SK-N-SH treated with all-trans-retinoic acid at 6 μM for 48 hours (cell line): Measurements from ENCODE around the gene PKDCC.
"Not testable (repeated sequence)": the region's sequence is repeated elsewhere in the genome, so short reads cannot be mapped to it uniquely, and the experiment has no call there.

Experiments used
- ATAC-seq: fragments of 200-7000 bp; cut with Tn5 transposase; 3 replicates; pipeline ENCODE4 v1.9.1; 2020; ENCODE audit warnings: mild to moderate bottlenecking, moderate library complexity
- BACH2 ChIP-seq: fragments of 250-450 bp; sonication (Bioruptor Pico); IDR thresholded peaks from 2 replicates; pipeline ENCODE4 v1.9.0; 2021; ENCODE audit warnings: mild to moderate bottlenecking, borderline replicate concordance
- CREB5 ChIP-seq: fragments of 250-450 bp; sonication (Bioruptor Pico); IDR thresholded peaks from 2 replicates; pipeline ENCODE4 v1.5.1; 2020; ENCODE audit warnings: low read depth, mild to moderate bottlenecking, moderate library complexity
- CSRNP3 ChIP-seq: fragments of 250-450 bp; sonication (Bioruptor Pico); IDR thresholded peaks from 2 replicates; pipeline ENCODE4 v1.5.1; 2021; ENCODE audit warnings: mild to moderate bottlenecking, moderate library complexity
- OSR1 ChIP-seq: fragments of 250-450 bp; sonication (Bioruptor Pico); IDR thresholded peaks from 2 replicates; pipeline ENCODE4 v1.8.0; 2022; ENCODE audit warnings: moderate library complexity, mild to moderate bottlenecking, inconsistent platforms
- PATZ1 ChIP-seq: fragments of 250-450 bp; sonication (Bioruptor Pico); IDR thresholded peaks from 2 replicates; pipeline ENCODE4 v1.8.0; 2020; ENCODE audit warnings: mild to moderate bottlenecking, moderate library complexity, borderline replicate concordance
- POU6F1 ChIP-seq: fragments of 250-450 bp; sonication (Bioruptor Pico); IDR thresholded peaks from 2 replicates; pipeline ENCODE4 v1.8.0; 2021; ENCODE audit warnings: low read depth, mild to moderate bottlenecking, moderate library complexity, borderline replicate concordance
- PPARA ChIP-seq: fragments of 250-450 bp; sonication (Bioruptor Pico); IDR thresholded peaks from 2 replicates; pipeline ENCODE4 v1.5.0; 2020; ENCODE audit warnings: mild to moderate bottlenecking, borderline replicate concordance
- SNAI2 ChIP-seq: fragments of 250-450 bp; sonication (Bioruptor Pico); IDR thresholded peaks from 2 replicates; pipeline ENCODE4 v1.5.0; 2020; ENCODE audit warnings: mild to moderate bottlenecking, moderate library complexity
- TSHZ2 ChIP-seq: fragments of 250-450 bp; sonication (Bioruptor Pico); IDR thresholded peaks from 2 replicates; pipeline ENCODE4 v1.5.0; 2020; ENCODE audit warnings: mild to moderate bottlenecking, moderate library complexity
- ZC3H10 ChIP-seq: fragments of 250-450 bp; sonication (Bioruptor Pico); IDR thresholded peaks from 2 replicates; pipeline ENCODE4 v1.5.1; 2021; ENCODE audit warnings: mild to moderate bottlenecking, moderate library complexity
- ZFP3 ChIP-seq: fragments of 250-450 bp; sonication (Bioruptor Pico); IDR thresholded peaks from 2 replicates; pipeline ENCODE4 v1.5.0; 2020; ENCODE audit warnings: mild to moderate bottlenecking, moderate library complexity
- ZFP30 ChIP-seq: fragments of 450-650 bp; formaldehyde crosslinking; IDR thresholded peaks from 2 replicates; pipeline ENCODE4 v1.5.0; 2022; ENCODE audit warnings: mild to moderate bottlenecking, moderate library complexity
- ZNF70 ChIP-seq: fragments of 450-650 bp; formaldehyde crosslinking; IDR thresholded peaks from 2 replicates; pipeline ENCODE4 v1.5.0; 2020; ENCODE audit warnings: mild to moderate bottlenecking, moderate library complexity

PKDCC gene

GRCh38 chr2:42032745-42033144 lies 15.1 kb upstream of the PKDCC start (continued):
- TF ChIP-seq POU6F1 (no peak), PATZ1 (CRISPR knock-in tag) (no peak), BACH2 (CRISPR knock-in tag) (no peak), SNAI2 (CRISPR knock-in tag) (no peak), OSR1 (no peak)

- not testable (repeated sequence) for ATAC-seq
Observed at GRCh38 chr2:42034096-42034495, 13.7 kb upstream of the PKDCC start.

GRCh38 chr2:42035241-42035640 lies 12.6 kb upstream of the PKDCC start:
- peak; percentile 77 for ATAC-seq
- TF ChIP-seq PATZ1 (CRISPR knock-in tag) (no peak), SNAI2 (CRISPR knock-in tag) (no peak), ZFP30 (CRISPR knock-in tag) (no peak), BACH2 (CRISPR knock-in tag) (no peak), ZC3H10 (CRISPR knock-in tag) (no peak), CSRNP3 (CRISPR knock-in tag) (no peak)

- no peak for ATAC-seq
- TF ChIP-seq CREB5 (CRISPR knock-in tag) (no peak), ZFP3 (CRISPR knock-in tag) (no peak), OSR1 (no peak), PPARA (CRISPR knock-in tag) (no peak), ZNF70 (CRISPR knock-in tag) (no peak)
Observed at GRCh38 chr2:42036413-42036812, 11.4 kb upstream of the PKDCC start.

- no peak for ATAC-seq
- TF ChIP-seq ZNF70 (CRISPR knock-in tag) (peak; percentile 94), TSHZ2 (no peak)
Observed at GRCh38 chr2:42036940-42037339, 10.9 kb upstream of the PKDCC start.
